HEK293T (cell line): ENCODE data around the gene CD70.

Experiments used
- CTCF ChIA-PET: fragments of 350-600 bp; formaldehyde crosslinking; extraction: SDS; loops from one replicate; lab custom pipeline; 2021; ENCODE audit warnings: antibody characterized with exemption, inconsistent platforms; lab: Yijun Ruan, JAX
- POLR2A ChIA-PET: fragments of 350-600 bp; formaldehyde crosslinking; extraction: SDS; loops from one replicate; lab custom pipeline; 2020; ENCODE audit warnings: antibody characterized with exemption, inconsistent platforms; lab: Yijun Ruan, JAX
- DNase-seq: peaks from one replicate; pipeline ENCODE4 v3.0.0; 2012; ENCODE audit warnings: mixed read lengths; ENCODE audit errors: extremely low spot score
- ARNT ChIP-seq: fragments of 450-650 bp; IDR thresholded peaks from 2 replicates; pipeline ENCODE4 v1.6.1; 2017; ENCODE audit warnings: mild to moderate bottlenecking
- BHLHE40 ChIP-seq: fragments of 450-650 bp; IDR thresholded peaks from 2 replicates; pipeline ENCODE4 v1.6.1; 2016; ENCODE audit warnings: mild to moderate bottlenecking, moderate library complexity, borderline replicate concordance
- CTBP1 ChIP-seq: fragments of 450-650 bp; IDR thresholded peaks from 2 replicates; pipeline ENCODE4 v1.6.1; 2016; ENCODE audit warnings: borderline replicate concordance
- ELF4 ChIP-seq: fragments of 450-650 bp; IDR thresholded peaks from 2 replicates; pipeline ENCODE4 v1.6.1; 2017; ENCODE audit warnings: antibody characterized with exemption
- FOXA1 ChIP-seq: fragments of 450-650 bp; IDR thresholded peaks from 2 replicates; pipeline ENCODE4 v1.6.1; 2016; ENCODE audit warnings: mild to moderate bottlenecking
- FOXK2 ChIP-seq: fragments of 450-650 bp; IDR thresholded peaks from 2 replicates; pipeline ENCODE4 v1.6.1; 2016; ENCODE audit warnings: mild to moderate bottlenecking
- FOXM1 ChIP-seq: fragments of 450-650 bp; IDR thresholded peaks from 2 replicates; pipeline ENCODE4 v1.6.1; 2017; ENCODE audit warnings: mild to moderate bottlenecking, borderline replicate concordance
- HDGF ChIP-seq: fragments of 450-650 bp; IDR thresholded peaks from 2 replicates; pipeline ENCODE4 v1.6.1; 2017; ENCODE audit warnings: antibody characterized with exemption, borderline replicate concordance
- L3MBTL2 ChIP-seq: fragments of 450-650 bp; conservative IDR thresholded peaks from 2 replicates; pipeline ENCODE4 v1.6.1; 2016; ENCODE audit warnings: mild to moderate bottlenecking
- LEF1 ChIP-seq: fragments of 450-650 bp; IDR thresholded peaks from 2 replicates; pipeline ENCODE4 v1.6.1; 2017; ENCODE audit warnings: mild to moderate bottlenecking, borderline replicate concordance
- NFRKB ChIP-seq: fragments of 450-650 bp; IDR thresholded peaks from 2 replicates; pipeline ENCODE4 v1.6.1; 2016; ENCODE audit warnings: mild to moderate bottlenecking, moderate library complexity
- SP1 ChIP-seq: fragments of 450-650 bp; IDR thresholded peaks from 2 replicates; pipeline ENCODE4 v1.6.1; 2017
- SUZ12 ChIP-seq: fragments of 450-650 bp; IDR thresholded peaks from 2 replicates; pipeline ENCODE4 v1.6.1; 2016; ENCODE audit warnings: mild to moderate bottlenecking
- TARDBP ChIP-seq: fragments of 450-650 bp; IDR thresholded peaks from 2 replicates; pipeline ENCODE4 v1.6.1; 2016
- ZNF384 ChIP-seq: fragments of 450-650 bp; IDR thresholded peaks from 2 replicates; pipeline ENCODE4 v1.6.1; 2016
- TF ChIP-seq, protein P1 (sequence below): fragments of 450-650 bp; IDR thresholded peaks from 2 replicates; pipeline ENCODE4 v1.6.1; 2016

Gene CD70

DNA sequence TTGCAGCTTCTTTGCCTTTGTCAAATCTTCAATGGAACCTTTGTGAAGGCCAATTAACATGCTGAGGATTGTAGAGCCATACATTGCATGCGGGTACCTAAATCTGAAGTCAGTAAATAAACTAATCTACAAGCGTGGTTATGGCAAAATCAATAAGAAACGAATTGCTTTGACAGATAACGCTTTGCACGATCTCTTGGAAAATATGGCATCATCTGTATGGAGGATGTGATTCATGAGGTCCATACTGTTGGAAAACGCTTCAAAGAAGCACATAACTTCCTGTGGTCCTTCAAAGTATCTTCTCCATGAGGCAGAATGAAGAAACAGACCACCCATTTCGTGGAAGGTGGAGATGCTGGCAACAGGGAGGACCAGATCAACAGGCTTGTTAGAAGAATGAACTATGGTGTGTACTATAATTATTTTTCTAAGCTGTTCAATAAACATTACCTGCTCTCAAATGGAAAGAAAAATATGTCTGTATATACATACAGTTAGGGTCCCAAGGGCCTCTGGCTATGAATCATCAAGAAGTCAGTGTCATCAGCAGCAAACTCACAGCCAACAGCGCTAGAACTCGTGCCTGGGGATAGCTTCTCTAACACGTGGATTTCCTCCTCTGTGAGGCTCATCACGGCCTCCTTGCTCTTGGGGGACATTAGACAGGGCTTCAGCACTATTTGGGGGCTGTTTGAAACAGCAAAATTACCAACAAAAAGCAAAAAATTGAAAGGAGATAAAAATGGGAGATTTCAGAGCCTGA lies 2.9 kb upstream of the CD70 start:
- ChIA-PET POLR2A (interaction anchor here (1.0 kb wide), 1 partner anchor 63 kb away, joined by 4 read pairs; the partner anchor contains the start of gene TNFSF9), CTCF (no interaction called here)
- peak; percentile 84 for TF ChIP-seq ARNT
- TF ChIP-seq, protein P1, sequence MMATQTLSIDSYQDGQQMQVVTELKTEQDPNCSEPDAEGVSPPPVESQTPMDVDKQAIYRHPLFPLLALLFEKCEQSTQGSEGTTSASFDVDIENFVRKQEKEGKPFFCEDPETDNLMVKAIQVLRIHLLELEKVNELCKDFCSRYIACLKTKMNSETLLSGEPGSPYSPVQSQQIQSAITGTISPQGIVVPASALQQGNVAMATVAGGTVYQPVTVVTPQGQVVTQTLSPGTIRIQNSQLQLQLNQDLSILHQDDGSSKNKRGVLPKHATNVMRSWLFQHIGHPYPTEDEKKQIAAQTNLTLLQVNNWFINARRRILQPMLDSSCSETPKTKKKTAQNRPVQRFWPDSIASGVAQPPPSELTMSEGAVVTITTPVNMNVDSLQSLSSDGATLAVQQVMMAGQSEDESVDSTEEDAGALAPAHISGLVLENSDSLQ = no peak
- DNase-seq = no peak

- ChIA-PET CTCF (no interaction called here), POLR2A (no interaction called here)
- DNase-seq = no peak
- TF ChIP-seq, protein P1 = no peak
- TF ChIP-seq CTBP1 (no peak), HDGF (no peak), TARDBP (no peak), FOXA1 (no peak), SUZ12 (no peak), ARNT (no peak), FOXM1 (no peak), ZNF384 (no peak), ELF4 (no peak), NFRKB (no peak), BHLHE40 (no peak), LEF1 (no peak), L3MBTL2 (no peak)
These were observed 608 bp downstream of the CD70 start for GRCh38 chr19:6590258-6590826.

DNA sequence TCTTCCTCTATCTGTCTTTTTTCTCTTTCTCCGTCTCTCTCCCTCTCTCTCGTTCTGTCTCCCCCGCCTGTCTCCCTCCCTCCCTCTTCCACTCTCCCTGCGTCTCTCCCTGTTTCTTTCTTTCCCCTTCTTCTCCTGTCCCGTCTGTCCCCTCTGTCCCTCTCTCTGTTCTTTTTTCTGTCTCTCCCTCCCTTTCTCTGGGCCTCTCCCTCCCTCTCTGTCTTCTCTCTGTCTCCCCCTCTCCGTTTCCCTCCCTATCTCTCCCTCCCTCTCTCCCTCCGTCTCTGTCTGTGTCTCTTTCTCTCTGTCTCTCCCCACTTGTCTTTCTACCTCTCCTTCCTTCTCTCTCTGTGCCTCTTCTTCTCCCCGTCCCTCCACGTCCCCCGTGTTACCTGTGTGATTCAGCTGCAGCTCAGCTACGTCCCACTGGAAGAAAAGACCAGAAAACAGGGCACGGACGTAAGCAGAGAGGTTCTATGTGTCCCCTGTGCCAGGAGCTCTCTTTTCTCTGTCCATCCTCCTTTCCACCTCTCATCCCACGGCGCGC lies 1.2 kb downstream of the CD70 start:
- ChIA-PET CTCF (no interaction called here), POLR2A (no interaction called here)
- TF ChIP-seq ZNF384 (no peak), HDGF (no peak), ARNT (no peak)
- no peak for DNase-seq

GRCh38 chr19:6588508-6589345 lies 2.2 kb downstream of the CD70 start:
- TF ChIP-seq SP1 = no peak
- TF ChIP-seq FOXM1 = no peak
- no peak for TF ChIP-seq TARDBP
- no peak for TF ChIP-seq LEF1
- no peak for TF ChIP-seq ELF4
- no peak for TF ChIP-seq FOXA1
- no peak for TF ChIP-seq FOXK2
- no peak for TF ChIP-seq SUZ12
- TF ChIP-seq CTBP1 = no peak
- TF ChIP-seq ZNF384 = no peak
- no peak; the same call in 1 of the 2 replicates for TF ChIP-seq L3MBTL2
- TF ChIP-seq, protein P1 = no peak
- TF ChIP-seq ARNT = no peak
- TF ChIP-seq HDGF = no peak
- no peak for TF ChIP-seq BHLHE40
- TF ChIP-seq NFRKB = no peak
- POLR2A ChIA-PET = no interaction called here
- no peak for DNase-seq
- CTCF ChIA-PET = no interaction called here

GRCh38 chr19:6587998-6588507 lies 2.9 kb downstream of the CD70 start:
- POLR2A ChIA-PET = no interaction called here
- DNase-seq = no peak
- CTCF ChIA-PET = no interaction called here
- no peak for TF ChIP-seq BHLHE40
- TF ChIP-seq ELF4 = no peak
- TF ChIP-seq CTBP1 = no peak
- no peak for TF ChIP-seq ARNT
- no peak for TF ChIP-seq ZNF384
- TF ChIP-seq, protein P1 = no peak
- no peak for TF ChIP-seq SP1
- TF ChIP-seq L3MBTL2 = no peak
- TF ChIP-seq NFRKB = no peak
- TF ChIP-seq FOXK2 = no peak
- TF ChIP-seq SUZ12 = no peak
